Ascending aorta (tissue), 2 donors: Measurements from ENCODE around the gene SERINC1. TPM values are rescaled to one million over a fixed set of nuclear protein-coding genes. Genes with fewer than 3 reads are reported as not detected.

ENCODE experiments used
- DNase-seq, 2 donors: peaks; one replicate each; pipeline ENCODE4 v3.0.0-alpha.2; 2019; ENCODE audit warnings: low spot score in 2 of 2
- H3K27ac ChIP-seq, 2 donors: fragments of 200-600 bp; sonication (generic); one replicate each; pipeline ENCODE4 v1.5.1; 2016 to 2017; ENCODE audit warnings: mild to moderate bottlenecking in 1 of 2
- H3K27me3 ChIP-seq: fragments of 200-600 bp; sonication (generic); one replicate; pipeline ENCODE4 v1.5.1; 2017
- H3K36me3 ChIP-seq, 2 donors: fragments of 200-600 bp; sonication (generic); one replicate each; pipeline ENCODE4 v1.5.1; 2016
- H3K4me1 ChIP-seq, 2 donors: fragments of 200-600 bp; sonication (generic); one replicate each; pipeline ENCODE4 v1.5.1; 2016 to 2017; ENCODE audit warnings: mild to moderate bottlenecking in 1 of 2
- H3K4me3 ChIP-seq, 2 donors: fragments of 200-600 bp; sonication (generic); one replicate each; pipeline ENCODE4 v1.5.1; 2016 to 2017; ENCODE audit warnings: mild to moderate bottlenecking in 1 of 2
- H3K9me3 ChIP-seq, 2 donors: fragments of 200-600 bp; sonication (generic); one replicate each; pipeline ENCODE4 v1.5.1; 2016
- CTCF ChIP-seq, 3 experiments: fragments of 200-600 bp in 2 of 3; fragments of 450-650 bp in 1 of 3; sonication (generic) in 2 of 3; IDR thresholded peaks; one replicate each; pipeline ENCODE4 v1.5.1; 2016 to 2019; ENCODE audit warnings: antibody characterized with exemption in 3 of 3, mild to moderate bottlenecking in 1 of 3, moderate library complexity in 1 of 3
- intact Hi-C: fragments of 100-400 bp; cut with DNase I; formaldehyde crosslinking; loops from one replicate; pipeline ENCODE4 v1.15.1; 2023
- total RNA-seq: library from RNA; depleted of rRNA; stranded (reverse); fragments of >200 nt; gene quantifications from one replicate; pipeline ENCODE4 v1.1.0, GENCODE V29; 2016

The SERINC1 gene
- total RNA-seq, 1 donor from 2014 or later = 72.6 TPM

DNA sequence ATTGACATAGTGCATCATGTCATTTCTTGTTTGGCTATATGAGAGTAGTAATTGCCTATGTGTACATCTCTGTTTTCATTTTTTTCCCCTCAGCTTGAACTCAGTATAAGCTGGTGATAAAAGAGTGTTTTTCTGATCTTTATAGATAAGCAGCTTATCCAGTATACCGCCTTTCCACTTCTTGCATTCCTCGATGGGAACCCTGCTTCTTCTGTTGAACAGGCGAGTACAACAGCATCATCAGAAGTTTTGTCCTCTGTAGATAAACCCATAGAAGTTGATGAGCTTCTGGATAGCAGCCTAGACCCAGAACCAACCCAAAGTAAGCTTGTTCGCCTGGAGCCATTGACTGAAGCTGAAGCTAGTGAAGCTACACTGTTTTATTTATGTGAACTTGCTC lies 39.8 kb downstream of the SERINC1 start:
- Histone ChIP-seq H3K9me3 (no peaks in the 10 kb centered on the region), H3K36me3 (peaks cover 12 to 26% of the 10 kb centered on the region in 2 donors), H3K4me1 (no peaks in the 10 kb centered on the region), H3K4me3 (no peak overlapping the region), H3K27ac (no peak overlapping the region), H3K27me3 (no peaks in the 10 kb centered on the region)
- DNase-seq = no peak
- no peak for TF ChIP-seq CTCF (IDR thresholded peaks at IDR 0.05)
- intact Hi-C loops = no loop called here

DNA sequence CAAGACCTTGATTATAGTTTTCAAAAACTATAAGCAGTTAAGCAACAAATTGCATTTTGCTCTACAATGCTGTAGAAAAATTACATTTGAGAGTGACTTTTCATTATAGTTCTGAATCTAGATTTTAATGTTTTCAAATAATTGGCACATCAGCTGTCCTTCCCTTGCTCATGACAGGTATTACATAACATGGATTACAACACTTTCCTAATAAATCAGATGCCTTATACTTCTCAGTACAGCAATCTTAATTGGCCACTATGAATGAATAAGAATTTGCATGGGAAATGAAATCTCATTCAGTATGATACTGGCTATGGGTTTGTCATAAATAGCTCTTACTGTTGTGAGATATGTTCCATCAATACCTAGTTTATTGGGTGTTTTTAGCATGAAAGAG lies 42.3 kb downstream of the SERINC1 start:
- Histone ChIP-seq H3K27me3 (no peaks in the 10 kb centered on the region), H3K27ac (no peak overlapping the region), H3K36me3 (peaks cover 11 to 45% of the 10 kb centered on the region in 2 donors), H3K4me1 (no peaks in the 10 kb centered on the region), H3K9me3 (no peaks in the 10 kb centered on the region), H3K4me3 (no peak overlapping the region)
- no peak for DNase-seq
- intact Hi-C loops = no loop called here
- TF ChIP-seq CTCF (IDR thresholded peaks at IDR 0.05) = no peak

GRCh38 chr6:122428781-122429180 lies 42.8 kb downstream of the SERINC1 start:
- no peak overlapping the region for H3K4me3 ChIP-seq
- DNase-seq = no peak
- TF ChIP-seq CTCF (IDR thresholded peaks at IDR 0.05) = no peak
- intact Hi-C loops = no loop called here
- H3K9me3 ChIP-seq = no peaks in the 10 kb centered on the region
- no peaks in the 10 kb centered on the region for H3K4me1 ChIP-seq
- no peak overlapping the region for H3K27ac ChIP-seq
- peaks cover 17 to 49% of the 10 kb centered on the region in 2 donors for H3K36me3 ChIP-seq
- H3K27me3 ChIP-seq = no peaks in the 10 kb centered on the region

GRCh38 chr6:122426597-122426996 lies 45.0 kb downstream of the SERINC1 start:
- DNase-seq = no peak

DNA sequence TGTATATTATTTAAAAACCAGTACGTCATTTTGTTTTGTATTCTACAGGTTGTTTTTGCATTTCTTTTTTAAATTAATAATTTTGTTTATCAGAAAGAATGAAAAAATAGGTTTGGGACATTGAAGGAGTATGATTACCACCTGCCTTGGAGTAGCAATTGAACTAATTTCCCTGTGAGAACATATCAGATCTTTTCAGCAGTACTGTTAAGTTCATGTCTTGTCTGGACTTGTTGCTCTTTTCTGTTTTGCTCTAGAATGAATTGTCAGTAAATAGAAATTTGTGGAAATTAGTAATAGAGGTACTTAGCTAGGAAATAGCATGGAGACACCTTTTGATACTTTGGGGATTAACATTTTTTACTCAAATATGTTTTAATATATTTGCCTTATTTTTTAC lies 47.9 kb downstream of the SERINC1 start:
- H3K36me3 ChIP-seq = peaks cover 31 to 41% of the 10 kb centered on the region in 2 donors
- DNase-seq = no peak
- H3K27ac ChIP-seq = no peak overlapping the region
- H3K4me3 ChIP-seq = no peak overlapping the region
- intact Hi-C loops = no loop called here
- TF ChIP-seq CTCF (IDR thresholded peaks at IDR 0.05) = no peak
- H3K4me1 ChIP-seq = no peaks in the 10 kb centered on the region
- no peaks in the 10 kb centered on the region for H3K9me3 ChIP-seq
- no peaks in the 10 kb centered on the region for H3K27me3 ChIP-seq

More at GRCh38 chr6:122426597-122426996, 45.0 kb downstream of the SERINC1 start:
- Histone ChIP-seq H3K4me1 (no peaks in the 10 kb centered on the region), H3K4me3 (no peak overlapping the region), H3K27ac (no peak overlapping the region), H3K9me3 (no peaks in the 10 kb centered on the region), H3K27me3 (no peaks in the 10 kb centered on the region), H3K36me3 (peaks cover 27 to 39% of the 10 kb centered on the region in 2 donors)
- no peak for TF ChIP-seq CTCF (IDR thresholded peaks at IDR 0.05)
- intact Hi-C loops = no loop called here
